Vagina (tissue), 2 donors: Measurements from ENCODE around the gene KIF19. TPM values are rescaled to one million over a fixed set of nuclear protein-coding genes. Genes with fewer than 3 reads are reported as not detected.

ENCODE experiments used
- DNase-seq, 2 donors: peaks; one replicate each; pipeline ENCODE4 v3.0.0-alpha.2; 2017; ENCODE audit errors: extremely low spot score in 2 of 2
- H3K27ac ChIP-seq: fragments of 200-600 bp; sonication (generic); one replicate; pipeline ENCODE4 v1.5.1; 2019
- H3K27me3 ChIP-seq: fragments of 200-600 bp; sonication (generic); one replicate; pipeline ENCODE4 v1.5.1; 2019
- H3K36me3 ChIP-seq, 2 donors: fragments of 200-600 bp; sonication (generic); one replicate each; pipeline ENCODE4 v1.5.1; 2017 to 2019
- H3K4me1 ChIP-seq: fragments of 200-600 bp; sonication (generic); one replicate; pipeline ENCODE4 v1.5.1; 2019
- H3K4me3 ChIP-seq, 2 donors: fragments of 200-600 bp; sonication (generic); 1 replicate in 1 of 2; 2 replicates in 1 of 2; pipeline ENCODE4 v1.5.1; 2016 to 2019
- H3K9me3 ChIP-seq: fragments of 200-600 bp; sonication (generic); one replicate; pipeline ENCODE4 v1.5.1; 2019
- CTCF ChIP-seq, 3 experiments: fragments of 450-650 bp in 2 of 3; fragments of 200-600 bp in 1 of 3; sonication (generic) in 1 of 3; IDR thresholded peaks; one replicate each; pipeline ENCODE4 v1.5.1; 2017 to 2019; ENCODE audit warnings: antibody characterized with exemption in 3 of 3, mild to moderate bottlenecking in 2 of 3, moderate library complexity in 2 of 3
- POLR2A ChIP-seq, 2 donors: fragments of 450-650 bp; IDR thresholded peaks; one replicate each; pipeline ENCODE4 v1.6.1; 2017; ENCODE audit warnings: antibody characterized with exemption in 2 of 2, mild to moderate bottlenecking in 2 of 2, moderate library complexity in 2 of 2
- POLR2AphosphoS5 ChIP-seq, 2 donors: sonication (generic); formaldehyde crosslinking; IDR thresholded peaks; one replicate each; pipeline ENCODE4 v1.9.0; 2017; ENCODE audit warnings: antibody characterized with exemption in 2 of 2, mild to moderate bottlenecking in 2 of 2, low read depth in 1 of 2; ENCODE audit not compliant: insufficient read depth in 1 of 2
- intact Hi-C: fragments of 100-400 bp; cut with DNase I; formaldehyde crosslinking; loops from one replicate; pipeline ENCODE4 v1.15.1; 2023
- total RNA-seq: library from RNA; depleted of rRNA; stranded (reverse); fragments of >200 nt; gene quantifications from one replicate; pipeline ENCODE4 v1.2.3, GENCODE V29; 2016

Gene KIF19
- total RNA-seq, 1 donor from 2014 or later, result 5.6 TPM

DNA sequence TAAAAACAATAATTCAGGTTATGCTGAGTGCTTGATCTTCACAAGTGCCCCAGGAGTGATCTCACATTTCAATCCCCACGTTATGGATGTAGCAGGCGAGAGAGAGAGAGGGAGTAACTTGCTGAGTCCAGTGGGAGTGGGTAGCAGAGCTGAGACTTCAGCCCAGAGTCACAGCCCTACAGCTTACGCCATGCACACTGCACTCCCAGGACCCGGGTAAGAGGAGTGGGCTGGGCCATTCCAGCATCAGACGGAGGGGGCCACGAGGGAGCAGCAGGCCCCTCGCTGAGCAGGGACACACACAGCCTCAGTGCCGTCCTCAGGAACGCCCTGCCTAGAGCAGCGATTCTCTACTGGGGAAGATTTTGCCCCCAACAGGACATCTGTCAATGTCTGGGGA, 9.8 kb upstream of the KIF19 start:
- no peaks in the 10 kb centered on the region for H3K9me3 ChIP-seq
- H3K36me3 ChIP-seq, result no peaks in the 10 kb centered on the region
- H3K4me1 ChIP-seq, result no peaks in the 10 kb centered on the region
- no peaks in the 10 kb centered on the region for H3K27me3 ChIP-seq
- DNase-seq, result no peak
- TF ChIP-seq POLR2AphosphoS5 (IDR thresholded peaks at IDR 0.05; ENCODE audit: insufficient read depth in 1 of 2, low read depth in 1 of 2) (no peak), POLR2A (IDR thresholded peaks at IDR 0.05) (no peak)
- intact Hi-C loops, result no loop called here
- no peak overlapping the region for H3K27ac ChIP-seq
- no peak overlapping the region for H3K4me3 ChIP-seq

- H3K36me3 ChIP-seq, result no peaks in the 10 kb centered on the region
- H3K9me3 ChIP-seq, result no peaks in the 10 kb centered on the region
- intact Hi-C loops, result no loop called here
- no peak for TF ChIP-seq CTCF (IDR thresholded peaks at IDR 0.05)
- TF ChIP-seq POLR2AphosphoS5 (IDR thresholded peaks at IDR 0.05; ENCODE audit: insufficient read depth in 1 of 2, low read depth in 1 of 2), result peak in 1 of 2 donors; percentile 22
- no peak for TF ChIP-seq POLR2A (IDR thresholded peaks at IDR 0.05)
- no peak for DNase-seq
- H3K27me3 ChIP-seq, result no peaks in the 10 kb centered on the region
- no peak overlapping the region for H3K27ac ChIP-seq
- no peaks in the 10 kb centered on the region for H3K4me1 ChIP-seq
- H3K4me3 ChIP-seq, result no peak overlapping the region
These were observed 9.0 kb upstream of the KIF19 start for GRCh38 chr17:74317071-74317470.

GRCh38 chr17:74318391-74318790, 7.6 kb upstream of the KIF19 start:
- no peak overlapping the region for H3K27ac ChIP-seq
- H3K36me3 ChIP-seq, result no peaks in the 10 kb centered on the region
- no peak overlapping the region for H3K4me3 ChIP-seq
- TF ChIP-seq POLR2A (IDR thresholded peaks at IDR 0.05), result no peak
- no peak for TF ChIP-seq CTCF (IDR thresholded peaks at IDR 0.05)
- TF ChIP-seq POLR2AphosphoS5 (IDR thresholded peaks at IDR 0.05; ENCODE audit: insufficient read depth in 1 of 2, low read depth in 1 of 2), result no peak
- H3K9me3 ChIP-seq, result no peaks in the 10 kb centered on the region
- no peak for DNase-seq
- intact Hi-C loops, result no loop called here
- H3K4me1 ChIP-seq, result no peaks in the 10 kb centered on the region
- no peaks in the 10 kb centered on the region for H3K27me3 ChIP-seq

GRCh38 chr17:74324521-74324920, 1.5 kb upstream of the KIF19 start:
- Histone ChIP-seq H3K36me3 (no peaks in the 10 kb centered on the region), H3K4me1 (peaks cover 20% of the 10 kb centered on the region), H3K4me3 (no peak overlapping the region), H3K9me3 (no peaks in the 10 kb centered on the region), H3K27me3 (no peaks in the 10 kb centered on the region), H3K27ac (no peak overlapping the region)
- intact Hi-C loops, result no loop called here
- TF ChIP-seq CTCF (IDR thresholded peaks at IDR 0.05) (no peak), POLR2AphosphoS5 (IDR thresholded peaks at IDR 0.05; ENCODE audit: insufficient read depth in 1 of 2, low read depth in 1 of 2) (no peak), POLR2A (IDR thresholded peaks at IDR 0.05) (no peak)
- no peak for DNase-seq

DNA sequence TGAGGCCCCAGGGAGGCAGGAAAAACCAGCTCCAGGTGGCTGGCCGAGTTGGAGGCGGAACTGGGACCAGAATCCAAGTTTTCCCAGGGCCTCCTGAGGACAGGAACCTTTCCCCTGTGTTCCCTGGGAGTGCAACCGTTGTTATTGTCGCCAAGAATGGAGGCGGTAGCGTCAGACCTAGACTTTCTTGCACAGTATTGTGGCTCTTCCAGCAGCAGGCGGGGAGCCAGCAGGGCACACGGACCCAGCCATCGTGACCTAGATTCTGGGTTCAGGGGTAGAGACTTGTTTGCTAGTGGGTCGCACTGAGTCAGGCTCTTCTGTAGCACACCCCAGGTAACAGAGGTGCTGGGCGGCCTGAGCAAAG, 667 bp upstream of the KIF19 start:
- intact Hi-C loops, result no loop called here
- H3K27me3 ChIP-seq, result no peaks in the 10 kb centered on the region
- H3K27ac ChIP-seq, result no peak overlapping the region
- no peak for TF ChIP-seq CTCF (IDR thresholded peaks at IDR 0.05)
- TF ChIP-seq POLR2AphosphoS5 (IDR thresholded peaks at IDR 0.05; ENCODE audit: insufficient read depth in 1 of 2, low read depth in 1 of 2), result no peak
- no peak for TF ChIP-seq POLR2A (IDR thresholded peaks at IDR 0.05)
- no peaks in the 10 kb centered on the region for H3K9me3 ChIP-seq
- no peak for DNase-seq
- H3K4me3 ChIP-seq, result peak overlapping the region; percentile 28 to 52
- peaks cover 20% of the 10 kb centered on the region for H3K4me1 ChIP-seq
- no peaks in the 10 kb centered on the region for H3K36me3 ChIP-seq

- Histone ChIP-seq H3K27me3 (no peaks in the 10 kb centered on the region), H3K4me1 (peaks cover 20% of the 10 kb centered on the region), H3K36me3 (no peaks in the 10 kb centered on the region), H3K27ac (no peak overlapping the region), H3K4me3 (peak overlapping the region; percentile 28 to 52), H3K9me3 (no peaks in the 10 kb centered on the region)
- intact Hi-C loops, result no loop called here
- no peak for DNase-seq
- TF ChIP-seq POLR2AphosphoS5 (IDR thresholded peaks at IDR 0.05; ENCODE audit: insufficient read depth in 1 of 2, low read depth in 1 of 2), result no peak
- TF ChIP-seq POLR2A (IDR thresholded peaks at IDR 0.05), result no peak
- no peak for TF ChIP-seq CTCF (IDR thresholded peaks at IDR 0.05)
These were observed 480 bp downstream of the KIF19 start for GRCh38 chr17:74326506-74326905.
